Subcutaneous abdominal adipose tissue (tissue), 5 donors: ENCODE measurements around the gene ZNF225.
A peak's percentile ranks its signal among the peaks of the same experiment; 100 is the strongest.
"Not testable (repeated sequence)": the region's sequence is repeated elsewhere in the genome, so short reads cannot be mapped to it uniquely, and the experiment has no call there.

ENCODE experiments used
- H3K27ac ChIP-seq: one replicate; pipeline ENCODE4 v1.7.0; 2013; ENCODE audit warnings: low read depth, mild to moderate bottlenecking, inconsistent platforms, low read length, moderate library complexity
- H3K27me3 ChIP-seq, 5 donors: one replicate each; pipeline ENCODE4 v1.7.0; 2013; ENCODE audit warnings: low read length in 5 of 5, inconsistent platforms in 1 of 5; ENCODE audit not compliant: control insufficient read depth in 5 of 5, insufficient read depth in 4 of 5
- H3K36me3 ChIP-seq, 5 donors: one replicate each; pipeline ENCODE4 v1.7.0; 2013; ENCODE audit warnings: low read length in 5 of 5; ENCODE audit not compliant: control insufficient read depth in 5 of 5, insufficient read depth in 5 of 5
- H3K4me1 ChIP-seq, 5 donors: one replicate each; pipeline ENCODE4 v1.7.0; 2013; ENCODE audit warnings: low read length in 5 of 5, mild to moderate bottlenecking in 3 of 5, moderate library complexity in 1 of 5; ENCODE audit not compliant: control insufficient read depth in 5 of 5, insufficient read depth in 5 of 5
- H3K4me3 ChIP-seq, 5 donors: one replicate each; pipeline ENCODE4 v1.7.0; 2013; ENCODE audit warnings: low read length in 5 of 5, low read depth in 1 of 5
- H3K9ac ChIP-seq, 5 donors: one replicate each; pipeline ENCODE4 v1.7.0; 2013; ENCODE audit warnings: low read length in 5 of 5, mild to moderate bottlenecking in 4 of 5, moderate library complexity in 3 of 5
- H3K9me3 ChIP-seq, 5 donors: one replicate each; pipeline ENCODE4 v1.7.0; 2013; ENCODE audit warnings: low read length in 5 of 5; ENCODE audit not compliant: control insufficient read depth in 5 of 5
- donor health status: healthy.
- donor health status: healthy.
- donor health status: healthy.
- donor health status: healthy.
- donor health status: healthy.

ZNF225 gene

GRCh38 chr19:44149776-44150175 is 36.6 kb downstream of the ZNF225 start:
- Histone ChIP-seq H3K4me1 (no peaks in the 10 kb centered on the region), H3K36me3 (peaks cover 50 to 92% (median 81%) of the 10 kb centered on the region in 5 donors), H3K27me3 (no peaks in the 10 kb centered on the region)

GRCh38 chr19:44151491-44151890 is 38.3 kb downstream of the ZNF225 start:
- H3K9me3 ChIP-seq, result peaks cover 43 to 60% (median 48%) of the 10 kb centered on the region in 5 donors
- H3K27ac ChIP-seq, result no peak overlapping the region
- H3K4me1 ChIP-seq, result no peaks in the 10 kb centered on the region
- H3K27me3 ChIP-seq, result no peaks in the 10 kb centered on the region
- H3K9ac ChIP-seq, result no peak overlapping the region
- H3K4me3 ChIP-seq, result peak overlapping the region in 4 of 5 donors; percentile 1 to 43 (median 35)
- H3K36me3 ChIP-seq, result peaks cover 56 to 91% (median 85%) of the 10 kb centered on the region in 5 donors

More at GRCh38 chr19:44149776-44150175, 36.6 kb downstream of the ZNF225 start:
- Histone ChIP-seq H3K9me3 (peaks cover 31 to 42% (median 33%) of the 10 kb centered on the region in 5 donors), H3K27ac (no peak overlapping the region), H3K4me3 (peak overlapping the region in 1 of 5 donors; percentile 4), H3K9ac (no peak overlapping the region)

- H3K9ac ChIP-seq, result no peak overlapping the region
- peaks cover 52 to 61% (median 58%) of the 10 kb centered on the region in 5 donors for H3K36me3 ChIP-seq
- H3K9me3 ChIP-seq, result peaks cover 66 to 94% (median 89%) of the 10 kb centered on the region in 5 donors
- no peaks in the 10 kb centered on the region for H3K27me3 ChIP-seq
- H3K4me3 ChIP-seq, result peak overlapping the region; percentile 29 to 58 (median 41)
- H3K27ac ChIP-seq, result no peak overlapping the region
- no peaks in the 10 kb centered on the region for H3K4me1 ChIP-seq
Observed at GRCh38 chr19:44156475-44156874, 43.3 kb downstream of the ZNF225 start.

- peak overlapping the region in 1 of 5 donors; percentile 99 for H3K4me3 ChIP-seq
- H3K36me3 ChIP-seq, result peaks cover 6 to 19% (median 14%) of the 10 kb centered on the region in 5 donors
- no peak overlapping the region for H3K27ac ChIP-seq
- peaks cover 9 to 18% (median 14%) of the 10 kb centered on the region in 5 donors for H3K4me1 ChIP-seq
- H3K27me3 ChIP-seq, result no peaks in the 10 kb centered on the region
- H3K9me3 ChIP-seq, result peaks cover 18 to 61% (median 51%) of the 10 kb centered on the region in 5 donors
- no peak overlapping the region for H3K9ac ChIP-seq
Observed at GRCh38 chr19:44163789-44164188, 50.6 kb downstream of the ZNF225 start.

GRCh38 chr19:44164327-44164672 is 51.1 kb downstream of the ZNF225 start:
- no peaks in the 10 kb centered on the region for H3K27me3 ChIP-seq
- H3K36me3 ChIP-seq, result peaks cover 8 to 22% (median 17%) of the 10 kb centered on the region in 5 donors
- peaks cover 9 to 18% (median 14%) of the 10 kb centered on the region in 5 donors for H3K4me1 ChIP-seq
- no peak overlapping the region for H3K27ac ChIP-seq
- peaks cover 13 to 58% (median 49%) of the 10 kb centered on the region in 5 donors for H3K9me3 ChIP-seq
- H3K4me3 ChIP-seq, result peak overlapping the region; percentile 91 to 99 (median 97)
- H3K9ac ChIP-seq, result peak overlapping the region in 1 of 5 donors; percentile 88

GRCh38 chr19:44164673-44165512 is 51.7 kb downstream of the ZNF225 start, which contains the start of gene ZNF226:
ZNF226 (plus strand) TSS chr19:44165100; CDS start chr19:44170081, 4,981 bp downstream.
- Histone ChIP-seq H3K36me3 (peaks cover 13 to 26% (median 23%) of the 10 kb centered on the region in 5 donors), H3K9me3 (peaks cover 12 to 57% (median 48%) of the 10 kb centered on the region in 5 donors), H3K4me3 (peak within 1 kb of the TSS; percentile 91 to 99 (median 97)), H3K27ac (peak within 1 kb of the TSS; percentile 59), H3K4me1 (peaks cover 9 to 18% (median 14%) of the 10 kb centered on the region in 5 donors), H3K27me3 (no peaks in the 10 kb centered on the region), H3K9ac (peak within 1 kb of the TSS; percentile 29 to 88 (median 86))

GRCh38 chr19:44170660-44171059 is 57.5 kb downstream of the ZNF225 start:
- Histone ChIP-seq H3K9me3 (peaks cover 41 to 56% (median 51%) of the 10 kb centered on the region in 5 donors), H3K36me3 (peaks cover 64 to 80% (median 74%) of the 10 kb centered on the region in 5 donors)
- not testable (repeated sequence) for H3K4me3 ChIP-seq, H3K9ac ChIP-seq, H3K4me1 ChIP-seq, H3K27me3 ChIP-seq, H3K27ac ChIP-seq

GRCh38 chr19:44176590-44176989 is 63.4 kb downstream of the ZNF225 start:
- peaks cover 52 to 56% (median 55%) of the 10 kb centered on the region in 5 donors for H3K36me3 ChIP-seq
- no peak overlapping the region for H3K27ac ChIP-seq
- H3K9ac ChIP-seq, result no peak overlapping the region
- H3K9me3 ChIP-seq, result peaks cover 80 to 95% (median 90%) of the 10 kb centered on the region in 5 donors
- H3K4me3 ChIP-seq, result peak overlapping the region; percentile 14 to 61 (median 30)
- no peaks in the 10 kb centered on the region for H3K4me1 ChIP-seq
- no peaks in the 10 kb centered on the region for H3K27me3 ChIP-seq

- Histone ChIP-seq H3K9me3 (peaks cover 49 to 90% (median 83%) of the 10 kb centered on the region in 5 donors), H3K27me3 (no peaks in the 10 kb centered on the region), H3K36me3 (peaks cover 9 to 15% (median 12%) of the 10 kb centered on the region in 5 donors), H3K27ac (no peak overlapping the region), H3K9ac (no peak overlapping the region), H3K4me3 (peak overlapping the region in 2 of 5 donors; percentile 23 to 34), H3K4me1 (no peaks in the 10 kb centered on the region)
Observed at GRCh38 chr19:44180968-44181367, 67.8 kb downstream of the ZNF225 start.

GRCh38 chr19:44182145-44182544 is 68.9 kb downstream of the ZNF225 start:
- Histone ChIP-seq H3K4me3 (peak overlapping the region in 3 of 5 donors; percentile 7 to 45 (median 31)), H3K27me3 (no peaks in the 10 kb centered on the region), H3K9ac (no peak overlapping the region), H3K27ac (no peak overlapping the region), H3K4me1 (no peaks in the 10 kb centered on the region), H3K36me3 (peaks cover 0 to 5% (median under 1%) of the 10 kb centered on the region in 5 donors), H3K9me3 (peaks cover 40 to 82% (median 75%) of the 10 kb centered on the region in 5 donors)
